Psoas muscle (tissue), 8 donors: ENCODE data around the gene RETREG2. TPM values are rescaled to one million over a fixed set of nuclear protein-coding genes. Genes with fewer than 3 reads are reported as not detected.
"Not testable (repeated sequence)": the region's sequence is repeated elsewhere in the genome, so short reads cannot be mapped to it uniquely, and the experiment has no call there.

ENCODE experiments used
- ATAC-seq, 4 donors: fragments of 200-7000 bp; cut with Tn5 transposase; one replicate each; pipeline ENCODE4 v1.9.1; 2020; ENCODE audit warnings: moderate library complexity in 3 of 4, mild to moderate bottlenecking in 2 of 4
- DNase-seq, 2 donors: peaks; one replicate each; pipeline ENCODE4 v3.0.0-alpha.2; 2020
- H3K27ac ChIP-seq: fragments of 200-600 bp; one replicate; pipeline ENCODE4 v1.8.0; 2022
- H3K27me3 ChIP-seq, 3 donors: fragments of 200-600 bp in 1 of 3; one replicate each; pipeline versions ENCODE4 v1.6.1 to v1.8.0; 2013 to 2022; ENCODE audit warnings: low read length in 2 of 3, mild to moderate bottlenecking in 2 of 3, moderate library complexity in 1 of 3; ENCODE audit not compliant: insufficient read depth in 3 of 3
- H3K36me3 ChIP-seq, 2 donors: fragments of 200-600 bp in 1 of 2; one replicate each; pipeline versions ENCODE4 v1.6.1 to v1.8.0; 2013 to 2022; ENCODE audit warnings: low read depth in 1 of 2, mild to moderate bottlenecking in 1 of 2, moderate library complexity in 1 of 2; ENCODE audit not compliant: insufficient read depth in 1 of 2
- H3K4me1 ChIP-seq: fragments of 200-600 bp; one replicate; pipeline ENCODE4 v1.8.0; 2022
- H3K4me3 ChIP-seq: fragments of 200-600 bp; one replicate; pipeline ENCODE4 v1.8.0; 2022; ENCODE audit warnings: mild to moderate bottlenecking
- H3K9me3 ChIP-seq: fragments of 200-600 bp; one replicate; pipeline ENCODE4 v1.8.0; 2022
- WGBS, 3 donors: extraction: QIAGEN DNeasy Blood & Tissue Kit; methylation state at CpG; one replicate each; pipeline versions ENCODE4 v1.1.6 to v1.1.7; 2013; 5-methylcytosine and 5-hydroxymethylcytosine counted together
- intact Hi-C, 2 donors: fragments of 100-400 bp; cut with DNase I; formaldehyde crosslinking; loops; one replicate each; pipeline versions ENCODE4 v1.11.0 to v1.14.2; 2022
- polyA plus RNA-seq, 3 donors: library from polyadenylated mRNA; stranded (reverse); fragments of 200-250 nt; gene quantifications; one replicate each; pipeline ENCODE4 v1.2.3, GENCODE V29; 2013
- total RNA-seq, 4 donors: library from RNA; stranded (reverse); fragmentation: NEBNext Ultra II Directional in 2 of 4; extraction: Animal tissue kit (Norgen Biotek cat#: 25700) in 2 of 4; gene quantifications; one replicate each; pipeline versions ENCODE4 v1.2.1 to v1.2.4, GENCODE V29; 2021 to 2023
- TF ChIP-seq, protein P1 (sequence below): fragments of 200-600 bp; IDR thresholded peaks from one replicate; pipeline ENCODE4 v1.8.0; 2022; ENCODE audit warnings: antibody characterized with exemption
- donor health status: healthy with polysubstance abuse.
- donor health status: DM: no; HTN: no; CAD: no; lungs with moderate emphysema.
- donor health status: Bipolar disorder and iron deficiency.
- donor health status: healthy.
- donor health status: DM: yes; HTN: yes; CAD: no.
- donor health status: DM: no; HTN: no; CAD: no.
- donor health status: DM: no; HTN: no; CAD: no.
- donor health status: DM: yes; HTN: yes; CAD: no.

Gene RETREG2
- total and polyA plus RNA-seq, 7 donors: 28.1 to 71.4 (median 38.1) TPM

- DNase-seq (no peak), ATAC-seq (no peak)
- TF ChIP-seq, protein P1, sequence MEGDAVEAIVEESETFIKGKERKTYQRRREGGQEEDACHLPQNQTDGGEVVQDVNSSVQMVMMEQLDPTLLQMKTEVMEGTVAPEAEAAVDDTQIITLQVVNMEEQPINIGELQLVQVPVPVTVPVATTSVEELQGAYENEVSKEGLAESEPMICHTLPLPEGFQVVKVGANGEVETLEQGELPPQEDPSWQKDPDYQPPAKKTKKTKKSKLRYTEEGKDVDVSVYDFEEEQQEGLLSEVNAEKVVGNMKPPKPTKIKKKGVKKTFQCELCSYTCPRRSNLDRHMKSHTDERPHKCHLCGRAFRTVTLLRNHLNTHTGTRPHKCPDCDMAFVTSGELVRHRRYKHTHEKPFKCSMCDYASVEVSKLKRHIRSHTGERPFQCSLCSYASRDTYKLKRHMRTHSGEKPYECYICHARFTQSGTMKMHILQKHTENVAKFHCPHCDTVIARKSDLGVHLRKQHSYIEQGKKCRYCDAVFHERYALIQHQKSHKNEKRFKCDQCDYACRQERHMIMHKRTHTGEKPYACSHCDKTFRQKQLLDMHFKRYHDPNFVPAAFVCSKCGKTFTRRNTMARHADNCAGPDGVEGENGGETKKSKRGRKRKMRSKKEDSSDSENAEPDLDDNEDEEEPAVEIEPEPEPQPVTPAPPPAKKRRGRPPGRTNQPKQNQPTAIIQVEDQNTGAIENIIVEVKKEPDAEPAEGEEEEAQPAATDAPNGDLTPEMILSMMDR: no peak
- 78 to 100% (median 94%) methylated on average over 1 of the region's 1 CpG for WGBS, 3 donors
- Histone ChIP-seq H3K4me1 (no peaks in the 10 kb centered on the region), H3K27ac (no peak overlapping the region), H3K4me3 (no peak overlapping the region), H3K36me3 (no peaks in the 10 kb centered on the region), H3K9me3 (no peaks in the 10 kb centered on the region), H3K27me3 (peaks cover 0 to 6% (median 0%) of the 10 kb centered on the region in 3 donors)
- intact Hi-C loops: no loop called here
Observed at GRCh38 chr2:219197388-219197787, 19.3 kb downstream of the RETREG2 start.

- ATAC-seq (no peak), DNase-seq (no peak)
- no peaks in the 10 kb centered on the region for H3K36me3 ChIP-seq
- peaks cover 0 to 6% (median 0%) of the 10 kb centered on the region in 3 donors for H3K27me3 ChIP-seq
- no peaks in the 10 kb centered on the region for H3K4me1 ChIP-seq
- 69 to 75% (median 74%) methylated on average over 5 of the region's 5 CpGs for WGBS, 3 donors
- H3K27ac ChIP-seq: no peak overlapping the region
- intact Hi-C loops: no loop called here
- H3K4me3 ChIP-seq: no peak overlapping the region
- TF ChIP-seq, protein P1: no peak
- H3K9me3 ChIP-seq: no peaks in the 10 kb centered on the region
Observed at GRCh38 chr2:219198974-219199373, 20.9 kb downstream of the RETREG2 start.

DNA sequence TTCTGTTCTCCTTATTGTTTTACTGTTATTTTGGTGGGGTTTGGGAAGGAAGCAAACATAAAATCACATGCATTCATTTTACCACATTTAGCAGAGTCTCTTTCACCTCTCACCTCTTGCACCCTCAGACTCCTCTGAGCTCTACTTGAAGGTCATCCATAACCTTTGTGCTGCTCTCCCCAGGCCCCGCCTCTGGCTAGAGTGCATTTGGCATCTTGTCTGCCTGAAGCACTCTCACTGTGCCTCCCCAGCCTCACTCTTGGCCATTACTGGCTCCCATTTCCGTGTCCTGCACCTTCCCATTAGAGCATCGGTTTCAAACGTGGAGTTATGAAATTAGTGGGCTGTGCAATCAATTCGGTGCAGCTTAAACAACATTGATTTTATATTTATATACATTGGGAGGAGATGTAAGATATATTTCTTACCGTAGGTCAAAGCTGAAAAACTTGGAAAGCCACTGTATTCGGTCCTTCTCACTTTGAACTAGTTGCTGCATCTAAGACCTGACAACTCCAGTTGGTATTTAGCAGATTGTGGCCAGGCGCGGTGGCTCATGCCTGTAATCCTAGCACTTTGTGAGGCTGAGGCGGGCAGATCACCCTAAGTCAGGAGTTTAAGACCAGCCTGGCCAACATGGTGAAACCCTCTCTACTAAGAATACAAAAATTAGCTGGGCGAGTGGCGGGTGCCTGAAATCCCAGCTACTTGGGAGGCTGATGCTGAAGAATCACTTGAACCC is 21.6 kb downstream of the RETREG2 start:
- DNase-seq: no peak
- TF ChIP-seq, protein P1: no peak
- 77 to 83% (median 78%) methylated on average over 12 of the region's 12 CpGs for WGBS, 3 donors

GRCh38 chr2:219200502-219201326 is 22.6 kb downstream of the RETREG2 start:
- H3K9me3 ChIP-seq, H3K4me1 ChIP-seq, H3K27me3 ChIP-seq, H3K4me3 ChIP-seq, H3K27ac ChIP-seq, intact Hi-C loops, H3K36me3 ChIP-seq, ATAC-seq, DNase-seq: not testable (repeated sequence)
- 55 to 57% (median 56%) methylated on average over 24 of the region's 26 CpGs for WGBS, 3 donors

More for the DNA sequence above, 21.6 kb downstream of the RETREG2 start:
- no peaks in the 10 kb centered on the region for H3K9me3 ChIP-seq
- H3K36me3 ChIP-seq: no peaks in the 10 kb centered on the region
- H3K4me1 ChIP-seq: no peaks in the 10 kb centered on the region
- no peak overlapping the region for H3K27ac ChIP-seq
- no peak overlapping the region for H3K4me3 ChIP-seq
- peaks cover 0 to 6% (median 0%) of the 10 kb centered on the region in 3 donors for H3K27me3 ChIP-seq
- no peak for ATAC-seq
- intact Hi-C loops: no loop called here

GRCh38 chr2:219201331-219201730 is 23.3 kb downstream of the RETREG2 start:
- ATAC-seq, intact Hi-C loops, H3K9me3 ChIP-seq, H3K27ac ChIP-seq, H3K4me1 ChIP-seq, H3K4me3 ChIP-seq, H3K27me3 ChIP-seq, DNase-seq, H3K36me3 ChIP-seq: not testable (repeated sequence)
- WGBS, 3 donors: 88 to 93% (median 89%) methylated on average over 17 to 18 of the region's 21 CpGs
